GM19099 (cell line): Measurements from ENCODE around the gene GNG10.

ENCODE experiments used
- POLR2A ChIP-seq: IDR thresholded peaks from 3 replicates; pipeline ENCODE4 v1.6.1; 2011; ENCODE audit warnings: low read depth; ENCODE audit not compliant: insufficient read length; ENCODE audit errors: extremely low read depth

GNG10 gene

DNA sequence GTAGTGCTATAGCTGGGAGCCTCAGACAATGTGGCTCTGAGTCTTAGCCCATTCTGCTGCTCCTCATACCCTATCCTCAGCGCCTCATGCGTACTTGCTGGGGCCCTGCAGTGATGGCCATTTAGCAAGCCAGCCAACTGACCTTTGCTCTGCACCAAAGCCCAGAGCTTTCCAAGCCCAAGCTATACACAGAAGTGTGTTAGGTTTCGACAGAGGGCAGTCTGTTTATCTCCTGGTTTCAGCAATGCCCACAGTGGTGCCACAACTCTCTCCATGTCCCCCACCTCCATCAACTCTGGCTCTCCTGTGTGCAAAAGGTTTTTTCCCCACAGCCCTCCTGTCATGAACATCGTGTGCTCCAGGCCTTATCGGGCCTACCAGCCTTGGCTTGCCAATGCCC, 16.9 kb downstream of the GNG10 start:
- no peak for TF ChIP-seq POLR2A

DNA sequence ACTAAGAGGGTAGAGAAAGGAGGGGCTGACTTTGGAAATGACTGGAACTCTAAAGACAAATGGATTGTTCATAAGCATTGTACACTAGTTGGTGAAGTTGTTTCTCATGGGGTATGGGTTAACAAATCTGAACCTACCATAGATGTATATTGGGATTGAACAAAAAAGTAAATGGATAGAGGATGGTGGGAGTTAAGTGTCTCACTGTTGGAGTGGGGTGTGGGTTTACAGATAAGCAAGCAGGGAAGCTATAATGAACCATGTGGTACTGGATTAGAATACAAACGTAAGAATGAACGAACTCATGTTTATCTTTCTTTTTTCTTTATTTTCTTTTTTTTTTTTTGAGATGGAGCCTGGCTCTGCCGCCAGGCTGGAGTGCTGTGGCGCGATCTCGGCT, 17.8 kb downstream of the GNG10 start:
- TF ChIP-seq POLR2A, result no peak

GRCh38 chr9:111683392-111683791, 22.0 kb downstream of the GNG10 start:
- no peak for TF ChIP-seq POLR2A

DNA sequence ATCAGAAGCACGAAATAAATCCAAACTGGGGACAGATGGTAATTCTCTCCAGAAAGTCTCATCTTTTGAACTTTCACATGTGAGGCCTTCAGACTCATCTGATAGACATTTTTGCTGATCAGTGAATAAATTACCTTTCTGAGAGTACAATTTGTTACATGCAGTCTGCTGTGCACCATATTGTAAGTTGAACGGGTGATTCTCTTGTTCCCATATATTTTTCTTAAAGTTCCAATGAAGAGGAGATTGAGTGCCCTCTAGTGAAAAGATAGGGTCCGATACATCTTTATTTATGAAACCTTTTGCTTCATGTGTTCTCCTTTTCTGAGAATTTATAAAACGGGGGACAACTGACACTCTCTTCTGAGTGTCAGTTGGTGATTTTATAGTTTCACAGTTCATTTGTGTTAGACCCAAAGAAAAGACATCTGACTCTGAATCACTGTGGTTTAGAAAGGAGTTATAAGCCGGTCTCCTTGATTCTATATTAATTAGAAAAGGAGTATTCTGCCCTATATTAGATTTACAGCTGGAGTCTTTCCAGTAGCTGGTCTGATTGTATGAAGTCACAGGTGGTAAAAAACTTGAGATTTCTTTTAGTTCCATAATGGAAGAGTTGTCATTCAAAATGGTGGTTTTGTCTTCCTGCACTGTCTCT, 30.4 kb downstream of the GNG10 start:
- TF ChIP-seq POLR2A, result no peak

- TF ChIP-seq POLR2A, result no peak
These were observed 35.4 kb downstream of the GNG10 start for GRCh38 chr9:111696796-111697195.

GRCh38 chr9:111700776-111701175, 39.4 kb downstream of the GNG10 start:
- no peak for TF ChIP-seq POLR2A

DNA sequence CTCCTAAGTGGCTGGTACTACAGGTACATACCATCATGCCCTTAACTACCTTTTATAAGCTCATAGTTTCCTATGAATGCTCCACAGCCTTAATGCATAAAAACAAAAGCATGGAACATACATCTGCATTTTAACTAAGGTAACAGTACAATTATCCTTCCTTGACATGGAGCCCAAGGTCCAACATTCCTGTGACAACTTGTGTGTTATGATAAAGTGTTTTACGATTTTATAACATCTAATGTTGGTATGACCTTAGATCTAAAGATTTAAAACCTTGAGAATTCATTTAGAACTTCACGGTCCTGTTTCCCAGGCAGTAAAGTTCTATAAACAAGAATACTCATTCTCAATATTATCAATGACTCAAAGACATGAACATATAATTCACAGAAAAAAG, 43.1 kb downstream of the GNG10 start:
- no peak for TF ChIP-seq POLR2A

GRCh38 chr9:111711548-111711947, 50.1 kb downstream of the GNG10 start:
- TF ChIP-seq POLR2A, result no peak

GRCh38 chr9:111712369-111712768, 51.0 kb downstream of the GNG10 start:
- TF ChIP-seq POLR2A, result no peak

DNA sequence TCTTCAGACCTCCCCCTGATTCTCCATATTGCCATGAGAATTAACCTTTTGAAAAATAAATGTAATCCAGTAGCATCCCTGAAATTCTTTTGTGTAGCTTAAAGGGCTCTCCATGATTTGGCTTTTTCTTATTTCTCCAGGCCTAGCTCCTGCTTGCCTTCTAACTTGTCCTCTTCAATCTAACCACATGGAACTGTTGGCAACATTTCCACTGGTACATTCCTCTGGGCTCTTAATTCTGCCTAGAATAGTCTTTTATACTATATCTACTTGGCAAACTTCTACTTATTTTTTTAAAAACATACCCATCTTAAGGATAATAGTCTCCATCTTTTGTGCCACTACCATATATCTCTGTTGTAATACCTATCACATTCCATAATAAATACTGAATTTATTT, 54.1 kb downstream of the GNG10 start:
- no peak for TF ChIP-seq POLR2A

DNA sequence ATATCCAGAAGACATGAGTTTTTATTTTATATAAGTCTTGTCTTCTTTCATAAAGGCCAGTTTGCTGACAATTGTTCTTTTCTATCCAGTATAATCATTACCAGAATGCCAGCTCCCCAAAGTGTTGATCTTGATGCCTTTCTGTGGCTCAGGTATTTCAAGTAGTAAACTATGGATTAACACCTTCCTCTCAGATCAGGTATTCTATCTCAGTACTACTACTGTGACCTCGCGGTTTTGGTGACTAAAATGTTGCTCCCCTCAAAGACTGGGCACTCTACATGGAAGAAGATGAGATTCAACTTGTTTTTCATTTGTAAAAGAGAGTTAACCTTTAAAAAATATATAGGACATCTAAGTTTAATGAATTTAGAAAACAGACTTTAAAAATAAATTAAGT, 58.1 kb downstream of the GNG10 start:
- no peak for TF ChIP-seq POLR2A
